WERI-Rb-1 (cell line): ENCODE measurements around the gene LDLRAD2.

ENCODE experiments used
- DNase-seq: peaks from one replicate; pipeline ENCODE4 v3.0.0-alpha.2; 2020
- H3K27ac ChIP-seq: fragments of 250-450 bp; sonication (Bioruptor Pico); 2 replicates; pipeline ENCODE4 v1.5.1; 2020; ENCODE audit warnings: mild to moderate bottlenecking, moderate library complexity
- H3K27me3 ChIP-seq: fragments of 250-450 bp; sonication (Bioruptor Pico); 2 replicates; pipeline ENCODE4 v1.5.1; 2021; ENCODE audit warnings: mild to moderate bottlenecking, low read depth, moderate library complexity; ENCODE audit not compliant: insufficient read depth, severe bottlenecking
- H3K36me3 ChIP-seq: fragments of 250-450 bp; sonication (Bioruptor Pico); 2 replicates; pipeline ENCODE4 v1.5.1; 2020; ENCODE audit warnings: mild to moderate bottlenecking, moderate library complexity
- H3K4me3 ChIP-seq: 2 replicates; pipeline ENCODE4 v1.5.1; 2011; ENCODE audit warnings: low read depth, mild to moderate bottlenecking, control low read depth, low read length
- H3K9me3 ChIP-seq: fragments of 250-450 bp; sonication (Bioruptor Pico); 2 replicates; pipeline ENCODE4 v1.5.1; 2021; ENCODE audit warnings: mild to moderate bottlenecking, moderate library complexity; ENCODE audit not compliant: severe bottlenecking
- CTCF ChIP-seq: IDR thresholded peaks from 2 replicates; pipeline ENCODE4 v1.5.1; 2011; ENCODE audit warnings: low read depth, mild to moderate bottlenecking, control low read depth, inconsistent platforms, low read length

The LDLRAD2 gene

GRCh38 chr1:21814981-21815582 lies 3.0 kb downstream of the LDLRAD2 start:
- H3K4me3 ChIP-seq = no peak overlapping the region
- no peaks in the 10 kb centered on the region for H3K27me3 ChIP-seq
- H3K36me3 ChIP-seq = no peaks in the 10 kb centered on the region
- H3K9me3 ChIP-seq = no peaks in the 10 kb centered on the region
- TF ChIP-seq CTCF = no peak
- H3K27ac ChIP-seq = no peak overlapping the region
- no peak for DNase-seq

- Histone ChIP-seq H3K36me3 (no peaks in the 10 kb centered on the region), H3K27me3 (no peaks in the 10 kb centered on the region), H3K4me3 (no peak overlapping the region), H3K27ac (no peak overlapping the region), H3K9me3 (no peaks in the 10 kb centered on the region)
- no peak for TF ChIP-seq CTCF
- DNase-seq = no peak
These were observed 3.8 kb downstream of the LDLRAD2 start for GRCh38 chr1:21815724-21816321.

- no peak for DNase-seq
- H3K4me3 ChIP-seq = no peak overlapping the region
- no peaks in the 10 kb centered on the region for H3K36me3 ChIP-seq
- no peak for TF ChIP-seq CTCF
- no peak overlapping the region for H3K27ac ChIP-seq
- H3K9me3 ChIP-seq = no peaks in the 10 kb centered on the region
- H3K27me3 ChIP-seq = no peaks in the 10 kb centered on the region
These were observed 4.7 kb downstream of the LDLRAD2 start for GRCh38 chr1:21816602-21817302.

GRCh38 chr1:21818656-21819055 lies 6.6 kb downstream of the LDLRAD2 start:
- Histone ChIP-seq H3K27ac (no peak overlapping the region), H3K9me3 (no peaks in the 10 kb centered on the region), H3K27me3 (no peaks in the 10 kb centered on the region), H3K4me3 (no peak overlapping the region), H3K36me3 (peaks cover 3% of the 10 kb centered on the region; the same call in 1 of the 2 replicates)
- DNase-seq = peak; percentile 14
- no peak for TF ChIP-seq CTCF

- no peak overlapping the region for H3K4me3 ChIP-seq
- no peak overlapping the region for H3K27ac ChIP-seq
- H3K36me3 ChIP-seq = peaks cover 3% of the 10 kb centered on the region; the same call in 1 of the 2 replicates
- no peak for DNase-seq
- TF ChIP-seq CTCF = no peak
- no peaks in the 10 kb centered on the region for H3K27me3 ChIP-seq
- H3K9me3 ChIP-seq = no peaks in the 10 kb centered on the region
These were observed 8.7 kb downstream of the LDLRAD2 start for GRCh38 chr1:21820597-21821232.
